ENCODE results near the gene MATCAP1. TPM values are rescaled to one million over a fixed set of nuclear protein-coding genes. Genes with fewer than 3 reads are reported as not detected.

MATCAP1 gene
- total and polyA plus RNA-seq, 2 donors (not counting 1 experiment from before 2014, with no cell fraction given), result 6.2 to 8.9 TPM

DNA sequence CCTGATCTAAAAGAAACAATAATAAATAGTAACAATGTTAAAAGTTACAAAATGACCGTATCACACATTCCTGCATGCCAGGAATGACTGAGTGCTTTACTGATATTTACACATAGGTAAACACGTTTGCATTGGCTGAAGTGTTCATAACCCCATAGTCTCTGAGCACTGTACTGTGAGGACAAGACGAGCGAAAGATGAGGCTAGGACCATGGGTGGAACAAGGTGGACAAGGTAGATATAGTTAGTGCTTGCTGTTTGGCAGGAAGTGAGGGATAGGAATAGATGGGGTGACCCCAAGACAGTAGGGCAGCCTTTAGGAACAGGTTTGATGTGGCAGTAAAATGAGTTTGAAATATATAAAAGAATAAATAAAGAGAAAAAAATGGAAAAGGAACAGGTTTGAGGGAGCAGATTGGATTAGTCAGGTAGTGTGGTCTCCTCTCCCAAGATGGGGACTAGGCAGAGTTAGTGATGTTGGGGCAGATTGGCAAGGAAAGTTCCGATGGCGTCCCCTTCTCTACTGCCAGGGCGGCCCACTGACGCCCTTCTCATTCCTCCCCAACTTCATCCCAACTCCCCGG lies 7.7 kb upstream of the MATCAP1 start:
- ChIA-PET CTCF (no interaction called here), POLR2A (interaction anchor here (0.7 kb wide), 1 partner anchor 147 kb away, joined by 6 read pairs; no protein-coding TSS in a partner anchor)
- no peak for DNase-seq
- peaks cover 40% of the 10 kb centered on the region for H3K79me2 ChIP-seq (ENCODE audit: control insufficient read depth, insufficient read depth, low read length)
- H2AFZ ChIP-seq (ENCODE audit: insufficient read depth, low read depth, low read length, poor library complexity, severe bottlenecking), result peak overlapping the region; percentile 78
- Mint-ChIP-seq H3K4me1 (peaks cover 30% of the 10 kb centered on the region), H3K9me3 (ENCODE audit: insufficient read depth) (no peaks in the 10 kb centered on the region), H3K27ac (peak overlapping the region; percentile 92), H3K27me3 (peaks cover 5% of the 10 kb centered on the region), H3K4me3 (peak overlapping the region; percentile 92)
- TF ChIP-seq EZH2 (IDR thresholded peaks at IDR 0.05; ENCODE audit: borderline replicate concordance, insufficient read depth, low read depth, low read length, poor library complexity, severe bottlenecking), result no peak
- TF ChIP-seq, protein P1, sequence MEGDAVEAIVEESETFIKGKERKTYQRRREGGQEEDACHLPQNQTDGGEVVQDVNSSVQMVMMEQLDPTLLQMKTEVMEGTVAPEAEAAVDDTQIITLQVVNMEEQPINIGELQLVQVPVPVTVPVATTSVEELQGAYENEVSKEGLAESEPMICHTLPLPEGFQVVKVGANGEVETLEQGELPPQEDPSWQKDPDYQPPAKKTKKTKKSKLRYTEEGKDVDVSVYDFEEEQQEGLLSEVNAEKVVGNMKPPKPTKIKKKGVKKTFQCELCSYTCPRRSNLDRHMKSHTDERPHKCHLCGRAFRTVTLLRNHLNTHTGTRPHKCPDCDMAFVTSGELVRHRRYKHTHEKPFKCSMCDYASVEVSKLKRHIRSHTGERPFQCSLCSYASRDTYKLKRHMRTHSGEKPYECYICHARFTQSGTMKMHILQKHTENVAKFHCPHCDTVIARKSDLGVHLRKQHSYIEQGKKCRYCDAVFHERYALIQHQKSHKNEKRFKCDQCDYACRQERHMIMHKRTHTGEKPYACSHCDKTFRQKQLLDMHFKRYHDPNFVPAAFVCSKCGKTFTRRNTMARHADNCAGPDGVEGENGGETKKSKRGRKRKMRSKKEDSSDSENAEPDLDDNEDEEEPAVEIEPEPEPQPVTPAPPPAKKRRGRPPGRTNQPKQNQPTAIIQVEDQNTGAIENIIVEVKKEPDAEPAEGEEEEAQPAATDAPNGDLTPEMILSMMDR (IDR thresholded peaks at IDR 0.05), result no peak
- H4K20me1 ChIP-seq (ENCODE audit: control insufficient read depth, insufficient read depth, low read length, poor library complexity, severe bottlenecking), result peaks cover 33% of the 10 kb centered on the region
- intact Hi-C loops (cut with micrococcal nuclease), result no loop called here
- H3K9ac ChIP-seq (ENCODE audit: low read length), result peak overlapping the region; percentile 94
- H3K27me3 ChIP-seq (replicated peaks in 1 of 4; ENCODE audit: control extremely low read depth in 1 of 4, control insufficient read depth in 3 of 4, insufficient read depth in 4 of 4, low read length in 3 of 4), result peaks cover 0 to 22% (median 4%) of the 10 kb centered on the region in 4 experiments
- ATAC-seq (ENCODE audit: low read depth), result no peak
- H3K4me1 ChIP-seq (ENCODE audit: control insufficient read depth in 2 of 2, insufficient read depth in 2 of 2, low read length in 2 of 2), result peaks cover 22 to 28% of the 10 kb centered on the region in 2 donors
- H3K4me2 ChIP-seq (replicated peaks; ENCODE audit: low read depth, low read length, poor library complexity, severe bottlenecking), result peak overlapping the region; percentile 97
- peaks cover 0 to 28% of the 10 kb centered on the region in 2 experiments for H3K36me3 ChIP-seq (replicated peaks in 1 of 2; ENCODE audit: control extremely low read depth in 1 of 2, control insufficient read depth in 1 of 2, extremely low read depth in 1 of 2, insufficient read depth in 2 of 2, low read length in 1 of 2)
- WGBS (ENCODE audit: insufficient coverage), result 47% methylated on average over 4 of the region's 9 CpGs
- no peak overlapping the region for H3K27ac ChIP-seq (ENCODE audit: low read length in 2 of 2)
- H3K9me3 ChIP-seq (ENCODE audit: control extremely low read depth in 1 of 3, control insufficient read depth in 2 of 3, insufficient read depth in 1 of 3, low read length in 2 of 3), result peaks cover 0 to 6% (median 0%) of the 10 kb centered on the region in 3 donors
- peak overlapping the region; percentile 8 to 98 (median 97) for H3K4me3 ChIP-seq (ENCODE audit: control extremely low read depth in 1 of 5, extremely low read depth in 1 of 5, insufficient read depth in 1 of 5, low read depth in 2 of 5, low read length in 4 of 5)

Data from B cell (primary cell).